Panc1 (cell line): ENCODE results near the gene ULBP2. TPM values are rescaled to one million over a fixed set of nuclear protein-coding genes. Genes with fewer than 3 reads are reported as not detected.

Experiments used
- ATAC-seq: fragments of 200-7000 bp; cut with Tn5 transposase; 2 replicates; pipeline ENCODE4 v1.9.1; 2020; ENCODE audit warnings: mild to moderate bottlenecking, moderate library complexity
- BruUV-seq: library from RNA; stranded (reverse); fragments of 400-500 nt; replicated peaks from 2 replicates; lab custom pipeline; 2021; lab: Mats Ljungman, UMichigan
- CTCF ChIA-PET: fragments of 300-600 bp; sonication (Branson Sonifier 250); formaldehyde crosslinking; loops from one replicate; lab custom pipeline; 2022; ENCODE audit warnings: antibody characterized with exemption; lab: Charles Lee
- POLR2A ChIA-PET: fragments of 300-600 bp; sonication (Branson Sonifier 250); formaldehyde crosslinking; loops from one replicate; lab custom pipeline; 2022; ENCODE audit warnings: antibody characterized with exemption; lab: Charles Lee
- DNase-seq: peaks from one replicate; pipeline ENCODE4 v3.0.0-alpha.2; 2010; ENCODE audit warnings: low read depth, low spot score
- H3K27ac ChIP-seq: 2 replicates; pipeline ENCODE4 v1.5.1; 2011; ENCODE audit warnings: mild to moderate bottlenecking, low read length, inconsistent platforms
- H3K27me3 ChIP-seq: fragments of 200-500 bp; sonication (Bioruptor generic); 2 replicates; pipeline ENCODE4 v1.6.0; 2014; ENCODE audit warnings: low read length, inconsistent platforms; ENCODE audit not compliant: control insufficient read depth, insufficient read depth
- H3K36me3 ChIP-seq: fragments of 200-500 bp; sonication (Bioruptor generic); 2 replicates; pipeline ENCODE4 v1.5.1; 2014; ENCODE audit warnings: inconsistent platforms, mild to moderate bottlenecking, low read length, moderate library complexity; ENCODE audit not compliant: control insufficient read depth, insufficient read depth
- H3K4me1 ChIP-seq: 2 replicates; pipeline ENCODE4 v1.5.1; 2011; ENCODE audit warnings: inconsistent platforms, mild to moderate bottlenecking, low read length, moderate library complexity; ENCODE audit not compliant: control insufficient read depth, insufficient read depth
- H3K4me3 ChIP-seq, 2 experiments: 2 replicates each; pipeline ENCODE4 v1.5.1; 2011 to 2012; ENCODE audit warnings: low read depth in 2 of 2, low read length in 2 of 2, mild to moderate bottlenecking in 2 of 2, inconsistent platforms in 1 of 2, moderate library complexity in 1 of 2
- H3K9me3 ChIP-seq: fragments of 200-500 bp; sonication (Bioruptor generic); 2 replicates; pipeline ENCODE4 v1.5.1; 2014; ENCODE audit warnings: low read depth, mild to moderate bottlenecking, inconsistent platforms, low read length, moderate library complexity; ENCODE audit not compliant: control insufficient read depth, insufficient read depth
- POLR2AphosphoS5 ChIP-seq: IDR thresholded peaks from 2 replicates; pipeline ENCODE4 v1.6.1; 2012; ENCODE audit warnings: mild to moderate bottlenecking, low read depth, low read length, moderate library complexity
- SIN3A ChIP-seq: IDR thresholded peaks from 2 replicates; pipeline ENCODE4 v1.6.1; 2012; ENCODE audit warnings: low read depth, mild to moderate bottlenecking, low read length, moderate library complexity, borderline replicate concordance; ENCODE audit not compliant: insufficient read depth
- TCF7L2 ChIP-seq: IDR thresholded peaks from 2 replicates; pipeline ENCODE4 v1.6.1; 2011; ENCODE audit warnings: mild to moderate bottlenecking, low read depth, low read length, inconsistent platforms
- in situ Hi-C: cut with HindIII; loops from 2 replicates; pipeline ENCODE4 v1.10.0; 2016; ENCODE audit warnings: low sequenced_read_pairs, low pct_unique_long_range_greater_than_20kb
- intact Hi-C: fragments of 100-400 bp; cut with micrococcal nuclease; formaldehyde crosslinking; loops from one replicate; pipeline ENCODE4 v1.10.0; 2022; ENCODE audit not compliant: unreplicated experiment
- total RNA-seq: library from RNA; stranded (reverse); gene quantifications from one replicate; pipeline ENCODE4 v1.2.1, GENCODE V29; 2021; ENCODE audit not compliant: unreplicated experiment
- TF ChIP-seq, protein P1 (sequence below): fragments of 450-650 bp; IDR thresholded peaks from 2 replicates; pipeline ENCODE4 v1.5.1; 2017; ENCODE audit warnings: mild to moderate bottlenecking
- TF ChIP-seq, protein P2 (sequence below), 2 experiments: IDR thresholded peaks; 2 replicates each; pipeline ENCODE4 v1.6.1; 2011 to 2012; ENCODE audit warnings: low read depth in 2 of 2, control low read depth in 1 of 2, low read length in 1 of 2, mild to moderate bottlenecking in 1 of 2, moderate library complexity in 1 of 2; ENCODE audit not compliant: insufficient read depth in 1 of 2

Gene ULBP2
- total RNA-seq, 1 experiment from 2014 or later = 0.69 TPM

DNA sequence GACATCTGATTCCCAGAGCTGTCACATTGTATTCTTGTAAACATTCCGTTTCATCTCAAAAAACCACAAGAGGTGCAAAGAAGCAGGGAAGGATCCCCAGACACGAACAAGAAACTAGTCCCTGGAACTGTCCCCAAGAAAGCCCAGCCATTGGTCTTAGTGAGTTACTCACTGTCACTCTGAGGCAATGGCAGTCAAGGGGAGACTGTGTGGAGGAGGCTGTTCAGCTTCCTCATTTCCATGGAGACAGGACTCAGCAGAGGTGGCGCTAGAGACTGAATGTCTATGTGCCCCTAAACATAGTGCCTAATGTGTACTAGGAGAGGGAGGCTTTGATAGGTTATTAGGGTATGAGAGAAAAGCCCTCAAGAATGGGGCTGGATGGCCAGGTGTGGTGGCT lies 33.0 kb downstream of the ULBP2 start:
- intact Hi-C loops (no loop called here), in situ Hi-C loops (no loop called here)
- POLR2A ChIA-PET = no interaction called here

DNA sequence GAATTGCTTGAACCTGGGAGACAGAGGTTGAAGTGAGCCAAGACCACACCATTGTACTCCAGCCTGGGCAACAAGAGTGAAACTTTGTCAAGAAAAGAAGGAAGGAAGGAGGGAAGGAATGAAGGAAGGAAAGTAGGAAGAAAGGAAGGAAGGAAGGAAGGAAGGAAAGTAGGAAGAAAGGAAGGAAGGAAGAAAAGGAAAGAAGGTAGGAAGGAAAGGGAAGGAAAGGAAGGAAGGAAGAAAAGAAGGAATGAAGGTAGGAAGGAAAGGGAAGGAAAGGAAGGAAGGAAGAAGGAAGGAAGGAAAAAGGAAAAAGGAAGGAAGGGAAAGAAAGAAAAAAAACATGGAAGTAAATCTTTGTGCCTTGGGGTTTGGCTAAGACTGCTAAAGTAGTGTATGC lies 33.6 kb downstream of the ULBP2 start:
- ATAC-seq (no peak), DNase-seq (no peak)
- Histone ChIP-seq H3K4me1 (no peaks in the 10 kb centered on the region), H3K4me3 (no peak overlapping the region), H3K36me3 (no peaks in the 10 kb centered on the region), H3K27me3 (no peaks in the 10 kb centered on the region), H3K9me3 (no peaks in the 10 kb centered on the region), H3K27ac (no peak overlapping the region)
- in situ Hi-C loops (no loop called here), intact Hi-C loops (no loop called here)
- ChIA-PET POLR2A (no interaction called here), CTCF (no interaction called here)
- TF ChIP-seq, protein P1, sequence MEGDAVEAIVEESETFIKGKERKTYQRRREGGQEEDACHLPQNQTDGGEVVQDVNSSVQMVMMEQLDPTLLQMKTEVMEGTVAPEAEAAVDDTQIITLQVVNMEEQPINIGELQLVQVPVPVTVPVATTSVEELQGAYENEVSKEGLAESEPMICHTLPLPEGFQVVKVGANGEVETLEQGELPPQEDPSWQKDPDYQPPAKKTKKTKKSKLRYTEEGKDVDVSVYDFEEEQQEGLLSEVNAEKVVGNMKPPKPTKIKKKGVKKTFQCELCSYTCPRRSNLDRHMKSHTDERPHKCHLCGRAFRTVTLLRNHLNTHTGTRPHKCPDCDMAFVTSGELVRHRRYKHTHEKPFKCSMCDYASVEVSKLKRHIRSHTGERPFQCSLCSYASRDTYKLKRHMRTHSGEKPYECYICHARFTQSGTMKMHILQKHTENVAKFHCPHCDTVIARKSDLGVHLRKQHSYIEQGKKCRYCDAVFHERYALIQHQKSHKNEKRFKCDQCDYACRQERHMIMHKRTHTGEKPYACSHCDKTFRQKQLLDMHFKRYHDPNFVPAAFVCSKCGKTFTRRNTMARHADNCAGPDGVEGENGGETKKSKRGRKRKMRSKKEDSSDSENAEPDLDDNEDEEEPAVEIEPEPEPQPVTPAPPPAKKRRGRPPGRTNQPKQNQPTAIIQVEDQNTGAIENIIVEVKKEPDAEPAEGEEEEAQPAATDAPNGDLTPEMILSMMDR = no peak
- no peak for TF ChIP-seq TCF7L2
- TF ChIP-seq POLR2AphosphoS5 = no peak
- TF ChIP-seq, protein P2, sequence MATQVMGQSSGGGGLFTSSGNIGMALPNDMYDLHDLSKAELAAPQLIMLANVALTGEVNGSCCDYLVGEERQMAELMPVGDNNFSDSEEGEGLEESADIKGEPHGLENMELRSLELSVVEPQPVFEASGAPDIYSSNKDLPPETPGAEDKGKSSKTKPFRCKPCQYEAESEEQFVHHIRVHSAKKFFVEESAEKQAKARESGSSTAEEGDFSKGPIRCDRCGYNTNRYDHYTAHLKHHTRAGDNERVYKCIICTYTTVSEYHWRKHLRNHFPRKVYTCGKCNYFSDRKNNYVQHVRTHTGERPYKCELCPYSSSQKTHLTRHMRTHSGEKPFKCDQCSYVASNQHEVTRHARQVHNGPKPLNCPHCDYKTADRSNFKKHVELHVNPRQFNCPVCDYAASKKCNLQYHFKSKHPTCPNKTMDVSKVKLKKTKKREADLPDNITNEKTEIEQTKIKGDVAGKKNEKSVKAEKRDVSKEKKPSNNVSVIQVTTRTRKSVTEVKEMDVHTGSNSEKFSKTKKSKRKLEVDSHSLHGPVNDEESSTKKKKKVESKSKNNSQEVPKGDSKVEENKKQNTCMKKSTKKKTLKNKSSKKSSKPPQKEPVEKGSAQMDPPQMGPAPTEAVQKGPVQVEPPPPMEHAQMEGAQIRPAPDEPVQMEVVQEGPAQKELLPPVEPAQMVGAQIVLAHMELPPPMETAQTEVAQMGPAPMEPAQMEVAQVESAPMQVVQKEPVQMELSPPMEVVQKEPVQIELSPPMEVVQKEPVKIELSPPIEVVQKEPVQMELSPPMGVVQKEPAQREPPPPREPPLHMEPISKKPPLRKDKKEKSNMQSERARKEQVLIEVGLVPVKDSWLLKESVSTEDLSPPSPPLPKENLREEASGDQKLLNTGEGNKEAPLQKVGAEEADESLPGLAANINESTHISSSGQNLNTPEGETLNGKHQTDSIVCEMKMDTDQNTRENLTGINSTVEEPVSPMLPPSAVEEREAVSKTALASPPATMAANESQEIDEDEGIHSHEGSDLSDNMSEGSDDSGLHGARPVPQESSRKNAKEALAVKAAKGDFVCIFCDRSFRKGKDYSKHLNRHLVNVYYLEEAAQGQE (IDR thresholded peaks at IDR 0.05; ENCODE audit: insufficient read depth in 1 of 2, low read depth in 2 of 2, low read length in 1 of 2) = no peak
- no peak for TF ChIP-seq SIN3A
- BruUV-seq = no TSS peak

More for the DNA sequence above, 33.0 kb downstream of the ULBP2 start:
- CTCF ChIA-PET = no interaction called here
- Histone ChIP-seq H3K4me3 (no peak overlapping the region), H3K27me3 (no peaks in the 10 kb centered on the region), H3K9me3 (no peaks in the 10 kb centered on the region), H3K36me3 (no peaks in the 10 kb centered on the region), H3K27ac (no peak overlapping the region), H3K4me1 (no peaks in the 10 kb centered on the region)
- no TSS peak for BruUV-seq
- no peak for DNase-seq
- no peak for ATAC-seq
- TF ChIP-seq, protein P2 (IDR thresholded peaks at IDR 0.05; ENCODE audit: insufficient read depth in 1 of 2, low read depth in 2 of 2, low read length in 1 of 2) = no peak
- TF ChIP-seq, protein P1 = no peak
